Upper lobe of left lung (tissue), 4 donors: ENCODE measurements around the gene PLA2G4D.

Experiments
- CTCF ChIP-seq, 6 experiments: fragments of 450-650 bp in 4 of 6; fragments of 200-600 bp in 2 of 6; sonication (generic) in 2 of 6; IDR thresholded peaks; one replicate each; pipeline ENCODE4 v1.5.1; 2016 to 2019; ENCODE audit warnings: antibody characterized with exemption in 6 of 6
- POLR2AphosphoS5 ChIP-seq, 2 donors: sonication (generic); formaldehyde crosslinking; IDR thresholded peaks; one replicate each; pipeline ENCODE4 v1.5.1; 2017; ENCODE audit warnings: antibody characterized with exemption in 2 of 2

DNA sequence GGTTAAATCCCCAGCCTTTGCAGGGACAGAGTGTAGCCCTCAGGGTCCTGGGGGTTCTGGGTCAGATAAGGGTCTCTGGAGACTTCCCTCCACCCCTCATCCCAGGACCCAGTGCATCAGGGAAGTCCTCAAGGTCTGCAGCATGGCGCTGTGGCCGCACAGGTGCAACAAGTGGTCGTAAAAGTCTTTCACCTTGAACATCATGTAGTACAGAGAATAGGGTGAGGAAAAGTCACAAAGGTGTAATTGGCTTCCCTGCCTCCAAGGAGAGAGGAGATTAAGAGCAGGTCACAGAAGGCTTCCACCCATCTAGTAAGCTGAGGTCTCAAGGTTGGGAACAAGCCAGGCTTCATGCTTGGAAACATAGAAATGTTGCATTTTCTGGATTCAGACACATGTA is 29.2 kb upstream of the PLA2G4D start:
- TF ChIP-seq CTCF (IDR thresholded peaks at IDR 0.05) (no peak), POLR2AphosphoS5 (IDR thresholded peaks at IDR 0.05) (no peak)
